ENCODE measurements around the gene DDX39B. TPM values are rescaled to one million over a fixed set of nuclear protein-coding genes. Genes with fewer than 3 reads are reported as not detected.
"Not testable (repeated sequence)": the region's sequence is repeated elsewhere in the genome, so short reads cannot be mapped to it uniquely, and the experiment has no call there.

DDX39B gene
- total RNA-seq, 1 donor from 2014 or later = 336 TPM

DNA sequence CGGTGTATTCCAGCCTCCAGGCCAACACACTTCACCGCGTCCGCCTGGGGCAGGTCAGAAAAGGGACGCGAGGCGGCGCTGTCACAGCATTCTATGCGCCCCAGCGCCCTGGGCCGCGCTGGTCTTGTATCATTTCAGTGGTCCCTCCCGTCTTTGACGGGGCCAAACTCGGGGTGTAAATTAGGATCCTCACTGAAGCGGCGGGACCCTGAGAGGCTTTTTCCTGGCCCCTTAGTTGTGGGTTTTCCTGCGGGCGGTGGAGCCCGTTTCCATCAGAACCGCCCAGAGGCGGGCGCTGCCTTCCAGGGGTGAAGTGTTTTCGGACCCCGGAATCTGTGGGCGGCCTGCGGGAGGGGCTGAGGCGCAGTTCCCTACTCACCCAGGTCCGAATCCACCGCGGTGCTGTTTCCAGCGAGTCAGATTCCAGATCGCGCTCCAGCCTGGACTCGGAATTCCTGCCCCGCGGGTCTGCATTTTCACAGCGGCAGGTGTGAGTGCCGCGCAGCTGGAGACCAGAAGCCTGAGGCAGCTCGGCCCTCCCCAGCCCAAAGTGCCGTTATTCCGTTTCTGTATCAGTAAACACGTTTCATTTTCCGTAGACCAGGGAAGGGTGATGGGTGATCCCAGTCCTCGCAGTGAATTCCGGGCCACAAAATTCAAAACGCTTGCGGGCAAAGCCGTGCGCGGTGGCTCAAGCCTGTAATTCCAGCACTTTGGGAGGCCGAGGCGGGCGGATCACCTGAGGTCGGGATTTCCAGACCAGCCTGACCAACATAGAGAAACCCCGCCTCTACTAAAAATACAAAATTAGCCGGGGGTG is 47.7 kb downstream of the DDX39B start:
- Mint-ChIP-seq H3K4me1 (ENCODE audit: unreplicated experiment) (peaks cover 23% of the 10 kb centered on the region), H3K27me3 (ENCODE audit: unreplicated experiment) (peaks cover 11% of the 10 kb centered on the region), H3K4me3 (ENCODE audit: unreplicated experiment) (peak overlapping the region; percentile 87), H3K36me3 (ENCODE audit: low read depth, unreplicated experiment) (no peaks in the 10 kb centered on the region), H3K9me3 (ENCODE audit: unreplicated experiment) (no peaks in the 10 kb centered on the region), H3K27ac (ENCODE audit: unreplicated experiment) (no peak overlapping the region)
- peak; percentile 78 for DNase-seq (ENCODE audit: low spot score)
- peak; percentile 45 for TF ChIP-seq CTCF (IDR thresholded peaks at IDR 0.05; ENCODE audit: unreplicated experiment)

- H3K4me3 Mint-ChIP-seq (ENCODE audit: unreplicated experiment) = peak overlapping the region; percentile 87
- not testable (repeated sequence) for DNase-seq (ENCODE audit: low spot score); H3K36me3 Mint-ChIP-seq (ENCODE audit: low read depth, unreplicated experiment); H3K27ac Mint-ChIP-seq (ENCODE audit: unreplicated experiment); H3K27me3 Mint-ChIP-seq (ENCODE audit: unreplicated experiment); H3K9me3 Mint-ChIP-seq (ENCODE audit: unreplicated experiment)
- H3K4me1 Mint-ChIP-seq (ENCODE audit: unreplicated experiment) = peaks cover 23% of the 10 kb centered on the region
Observed at GRCh38 chr6:31493550-31493874, 48.3 kb downstream of the DDX39B start.

- no peaks in the 10 kb centered on the region for H3K36me3 Mint-ChIP-seq (ENCODE audit: low read depth, unreplicated experiment)
- peaks cover 3% of the 10 kb centered on the region for H3K27me3 Mint-ChIP-seq (ENCODE audit: unreplicated experiment)
- no peak overlapping the region for H3K27ac Mint-ChIP-seq (ENCODE audit: unreplicated experiment)
- DNase-seq (ENCODE audit: low spot score) = no peak
- H3K4me1 Mint-ChIP-seq (ENCODE audit: unreplicated experiment) = peaks cover 15% of the 10 kb centered on the region
- H3K9me3 Mint-ChIP-seq (ENCODE audit: unreplicated experiment) = no peaks in the 10 kb centered on the region
- peak overlapping the region; percentile 15 for H3K4me3 Mint-ChIP-seq (ENCODE audit: unreplicated experiment)
- no peak for TF ChIP-seq CTCF (IDR thresholded peaks at IDR 0.05; ENCODE audit: unreplicated experiment)
Observed at GRCh38 chr6:31490115-31490873, 51.5 kb downstream of the DDX39B start.

- Mint-ChIP-seq H3K27ac (ENCODE audit: unreplicated experiment) (no peak overlapping the region), H3K36me3 (ENCODE audit: low read depth, unreplicated experiment) (no peaks in the 10 kb centered on the region), H3K4me3 (ENCODE audit: unreplicated experiment) (no peak overlapping the region), H3K9me3 (ENCODE audit: unreplicated experiment) (no peaks in the 10 kb centered on the region), H3K4me1 (ENCODE audit: unreplicated experiment) (peaks cover 15% of the 10 kb centered on the region), H3K27me3 (ENCODE audit: unreplicated experiment) (peaks cover 3% of the 10 kb centered on the region)
- TF ChIP-seq CTCF (IDR thresholded peaks at IDR 0.05; ENCODE audit: unreplicated experiment) = no peak
- DNase-seq (ENCODE audit: low spot score) = no peak
Observed at GRCh38 chr6:31489086-31489485, 52.7 kb downstream of the DDX39B start.

DNA sequence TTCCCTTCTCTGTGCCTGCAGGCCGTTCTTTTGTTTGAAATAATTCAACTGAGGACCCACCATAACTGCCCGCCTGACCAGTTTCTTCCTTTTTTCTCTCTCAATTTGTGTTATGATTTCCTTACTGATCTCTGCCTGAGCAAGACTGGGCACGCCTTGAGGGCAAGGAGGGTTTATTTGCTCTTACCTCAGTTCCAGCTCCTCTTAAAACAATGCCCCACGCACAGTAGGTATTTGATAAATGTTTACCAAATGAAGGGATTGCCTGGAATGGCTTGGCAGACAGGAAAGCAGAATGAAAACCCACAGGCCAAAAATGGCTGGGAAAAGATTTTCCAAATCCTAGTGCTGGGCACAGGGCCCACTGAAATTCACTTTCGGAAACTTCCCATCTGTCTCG is 54.1 kb downstream of the DDX39B start:
- DNase-seq (ENCODE audit: low spot score); H3K27ac Mint-ChIP-seq (ENCODE audit: unreplicated experiment); H3K36me3 Mint-ChIP-seq (ENCODE audit: low read depth, unreplicated experiment); H3K27me3 Mint-ChIP-seq (ENCODE audit: unreplicated experiment); H3K9me3 Mint-ChIP-seq (ENCODE audit: unreplicated experiment); H3K4me3 Mint-ChIP-seq (ENCODE audit: unreplicated experiment): not testable (repeated sequence)
- peaks cover 15% of the 10 kb centered on the region for H3K4me1 Mint-ChIP-seq (ENCODE audit: unreplicated experiment)

DNA sequence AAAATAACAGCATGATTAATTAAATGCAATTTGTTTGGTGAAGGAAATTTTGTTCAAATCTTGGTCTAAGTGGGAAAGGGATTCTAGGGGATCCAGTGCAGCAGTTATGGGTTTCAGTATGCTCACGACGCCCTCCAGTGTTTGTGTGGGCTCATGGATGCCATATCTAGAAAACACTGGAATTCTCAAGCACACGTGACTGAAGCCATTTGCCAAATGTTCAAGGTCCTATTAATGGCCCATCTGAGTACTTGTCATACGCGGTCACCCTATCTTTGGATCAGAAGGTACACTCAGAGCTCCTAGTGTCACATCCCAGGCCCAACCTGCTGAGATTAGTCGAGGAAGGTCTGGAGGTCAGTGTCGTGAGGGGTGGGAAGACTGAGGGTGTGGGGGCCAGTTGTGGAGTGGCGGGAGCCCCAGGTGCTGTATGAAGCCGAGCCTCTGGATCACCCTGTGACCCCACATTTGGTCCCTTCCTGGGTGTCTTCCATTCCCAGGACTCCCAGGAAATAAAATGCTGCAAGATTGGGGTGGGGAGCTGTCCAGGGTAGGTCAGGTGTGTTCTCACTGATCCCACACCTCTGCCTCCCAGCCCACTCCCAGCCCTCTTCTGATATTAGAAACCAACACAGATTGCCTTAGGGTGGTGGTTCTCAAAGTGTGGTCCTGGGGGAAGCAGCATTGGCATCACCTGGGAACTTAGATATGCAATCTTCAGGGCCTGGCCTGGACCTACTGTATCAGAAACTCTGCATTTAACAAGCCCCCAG is 55.6 kb downstream of the DDX39B start:
- H3K27me3 Mint-ChIP-seq (ENCODE audit: unreplicated experiment); H3K9me3 Mint-ChIP-seq (ENCODE audit: unreplicated experiment); H3K4me3 Mint-ChIP-seq (ENCODE audit: unreplicated experiment); H3K27ac Mint-ChIP-seq (ENCODE audit: unreplicated experiment); DNase-seq (ENCODE audit: low spot score); H3K36me3 Mint-ChIP-seq (ENCODE audit: low read depth, unreplicated experiment): not testable (repeated sequence)
- H3K4me1 Mint-ChIP-seq (ENCODE audit: unreplicated experiment) = peaks cover 15% of the 10 kb centered on the region

Data from endothelial cell (in vitro differentiated cells).